H9 (cell line): ENCODE results near the gene PGA3. TPM values are rescaled to one million over a fixed set of nuclear protein-coding genes. Genes with fewer than 3 reads are reported as not detected.
"Not testable (repeated sequence)": the region's sequence is repeated elsewhere in the genome, so short reads cannot be mapped to it uniquely, and the experiment has no call there.

Experiments
- DNase-seq: peaks from one replicate; pipeline ENCODE4 v3.0.0-alpha.2; 2017
- H2AFZ ChIP-seq: one replicate; pipeline ENCODE4 v1.6.1; 2013; ENCODE audit warnings: mild to moderate bottlenecking, low read length, control low read depth, moderate library complexity
- H2AK5ac ChIP-seq: 2 replicates; pipeline ENCODE4 v1.6.1; 2013; ENCODE audit warnings: low read length, control low read depth, mixed read lengths; ENCODE audit not compliant: insufficient read length
- H2BK120ac ChIP-seq: one replicate; pipeline ENCODE4 v1.6.1; 2013; ENCODE audit warnings: low read depth, mild to moderate bottlenecking, low read length, control low read depth, inconsistent platforms; ENCODE audit not compliant: poor library complexity, severe bottlenecking
- H2BK12ac ChIP-seq: 2 replicates; pipeline ENCODE4 v1.6.1; 2013; ENCODE audit warnings: low read length, control low read depth, mixed read lengths, low read depth; ENCODE audit not compliant: insufficient read length
- H2BK15ac ChIP-seq: 2 replicates; pipeline ENCODE4 v1.6.1; 2013; ENCODE audit warnings: low read depth, low read length, control low read depth
- H2BK20ac ChIP-seq: one replicate; pipeline ENCODE4 v1.6.1; 2013; ENCODE audit warnings: low read depth, mild to moderate bottlenecking, low read length, control low read depth, inconsistent platforms; ENCODE audit not compliant: poor library complexity, severe bottlenecking
- H2BK5ac ChIP-seq: 2 replicates; pipeline ENCODE4 v1.6.1; 2013; ENCODE audit warnings: low read length, control low read depth, mixed read lengths; ENCODE audit not compliant: insufficient read length
- H3K14ac ChIP-seq: 2 replicates; pipeline ENCODE4 v1.6.1; 2013; ENCODE audit warnings: low read length, control low read depth; ENCODE audit not compliant: insufficient read depth
- H3K18ac ChIP-seq: 2 replicates; pipeline ENCODE4 v1.6.1; 2013; ENCODE audit warnings: low read depth, mild to moderate bottlenecking, mixed read lengths, low read length, control low read depth; ENCODE audit not compliant: insufficient read length
- H3K23ac ChIP-seq: 2 replicates; pipeline ENCODE4 v1.6.1; 2013; ENCODE audit warnings: low read length, control low read depth, mixed read lengths, low read depth; ENCODE audit not compliant: insufficient read length
- H3K23me2 ChIP-seq: 2 replicates; pipeline ENCODE4 v1.6.1; 2013; ENCODE audit warnings: low read depth, mild to moderate bottlenecking, mixed read lengths, low read length, control low read depth; ENCODE audit not compliant: insufficient read length, poor library complexity, severe bottlenecking
- H3K27ac ChIP-seq: 2 replicates; pipeline ENCODE4 v1.5.1; 2013; ENCODE audit warnings: low read length, control low read depth, mixed read lengths, low read depth; ENCODE audit not compliant: insufficient read length
- H3K27me3 ChIP-seq: 2 replicates; pipeline ENCODE4 v1.6.1; 2013; ENCODE audit warnings: low read length, control low read depth, inconsistent platforms; ENCODE audit not compliant: insufficient read depth
- H3K4ac ChIP-seq: 2 replicates; pipeline ENCODE4 v1.6.1; 2013; ENCODE audit warnings: low read depth, mild to moderate bottlenecking, control low read depth, inconsistent platforms, low read length, moderate library complexity
- H3K4me1 ChIP-seq: 2 replicates; pipeline ENCODE4 v1.6.1; 2013; ENCODE audit warnings: low read length, control low read depth, inconsistent platforms; ENCODE audit not compliant: insufficient read depth
- H3K4me2 ChIP-seq: 2 replicates; pipeline ENCODE4 v1.6.1; 2013; ENCODE audit warnings: low read length, control low read depth, mixed read lengths; ENCODE audit not compliant: insufficient read length, insufficient read depth
- H3K56ac ChIP-seq: 2 replicates; pipeline ENCODE4 v1.6.1; 2013; ENCODE audit warnings: low read depth, mild to moderate bottlenecking, mixed read lengths, low read length, control low read depth; ENCODE audit not compliant: insufficient read length
- H3K79me1 ChIP-seq: 2 replicates; pipeline ENCODE4 v1.6.1; 2013; ENCODE audit warnings: low read depth, mild to moderate bottlenecking, moderate library complexity, low read length, control low read depth, inconsistent platforms; ENCODE audit not compliant: insufficient read depth, poor library complexity, severe bottlenecking
- H3K79me2 ChIP-seq: 2 replicates; pipeline ENCODE4 v1.6.1; 2013; ENCODE audit warnings: low read length, control low read depth, inconsistent platforms; ENCODE audit not compliant: insufficient read depth
- H3K9ac ChIP-seq: 2 replicates; pipeline ENCODE4 v1.6.1; 2013; ENCODE audit warnings: low read length, control low read depth, mixed read lengths; ENCODE audit not compliant: insufficient read length; ENCODE audit errors: extremely low read depth
- H3K9me3 ChIP-seq: one replicate; pipeline ENCODE4 v1.6.1; 2013; ENCODE audit warnings: low read depth, low read length, inconsistent platforms; ENCODE audit not compliant: control insufficient read depth
- H3T11ph ChIP-seq: one replicate; pipeline ENCODE4 v1.6.1; 2013; ENCODE audit warnings: mild to moderate bottlenecking, low read length, control low read depth, inconsistent platforms
- H4K20me1 ChIP-seq: one replicate; pipeline ENCODE4 v1.6.1; 2013; ENCODE audit not compliant: control insufficient read depth, insufficient read length, insufficient read depth
- H4K5ac ChIP-seq: 2 replicates; pipeline ENCODE4 v1.6.1; 2013; ENCODE audit warnings: low read depth, mild to moderate bottlenecking, mixed read lengths, low read length, control low read depth; ENCODE audit not compliant: insufficient read length
- H4K8ac ChIP-seq: replicated peaks from 2 replicates; pipeline ENCODE4 v1.6.1; 2013; ENCODE audit warnings: low read length, control low read depth, mixed read lengths, low read depth; ENCODE audit not compliant: insufficient read length
- H4K91ac ChIP-seq: 2 replicates; pipeline ENCODE4 v1.6.1; 2013; ENCODE audit warnings: low read depth, mild to moderate bottlenecking, moderate library complexity, mixed read lengths, low read length, control low read depth; ENCODE audit not compliant: insufficient read length
- H3K27ac Mint-ChIP-seq, 3 experiments: 2 replicates in 2 of 3; 3 replicates in 1 of 3; pipeline ENCODE4 v1.8.0; 2020 to 2021; ENCODE audit warnings: mixed read lengths in 3 of 3, mild to moderate bottlenecking in 1 of 3, moderate library complexity in 1 of 3
- H3K27me3 Mint-ChIP-seq: 2 replicates; pipeline ENCODE4 v1.8.0; 2021; ENCODE audit warnings: low read depth, mild to moderate bottlenecking, moderate library complexity, mixed read lengths
- H3K36me3 Mint-ChIP-seq, 3 experiments: 2 replicates in 2 of 3; 3 replicates in 1 of 3; pipeline ENCODE4 v1.8.0; 2020 to 2021; ENCODE audit warnings: low read depth in 3 of 3, mixed read lengths in 3 of 3; ENCODE audit not compliant: insufficient read depth in 1 of 3
- H3K4me1 Mint-ChIP-seq, 2 experiments: 2 replicates each; pipeline ENCODE4 v1.8.0; 2020; ENCODE audit warnings: mixed read lengths in 2 of 2
- H3K4me3 Mint-ChIP-seq, 2 experiments: 2 replicates in 1 of 2; 3 replicates in 1 of 2; pipeline ENCODE4 v1.8.0; 2020 to 2021; ENCODE audit warnings: mild to moderate bottlenecking in 2 of 2, mixed read lengths in 2 of 2, moderate library complexity in 1 of 2
- H3K9me3 Mint-ChIP-seq, 2 experiments: 2 replicates in 1 of 2; 3 replicates in 1 of 2; pipeline ENCODE4 v1.8.0; 2020; ENCODE audit warnings: mild to moderate bottlenecking in 2 of 2, mixed read lengths in 2 of 2, moderate library complexity in 1 of 2
- WGBS: extraction: QIAGEN DNeasy Blood & Tissue Kit; methylation state at CpG from one replicate; pipeline ENCODE4 v1.1.7; 2013; ENCODE audit warnings: missing lambda C conversion rate, low lambda C conversion rate, mixed read lengths; ENCODE audit not compliant: insufficient read length; ENCODE audit errors: extremely low coverage; 5-methylcytosine and 5-hydroxymethylcytosine counted together
- total RNA-seq: library from RNA; stranded (reverse); gene quantifications from 2 replicates; pipeline ENCODE4 v1.2.1, GENCODE V29; 2021

The PGA3 gene
- total RNA-seq, 1 experiment from 2014 or later: not detected

DNA sequence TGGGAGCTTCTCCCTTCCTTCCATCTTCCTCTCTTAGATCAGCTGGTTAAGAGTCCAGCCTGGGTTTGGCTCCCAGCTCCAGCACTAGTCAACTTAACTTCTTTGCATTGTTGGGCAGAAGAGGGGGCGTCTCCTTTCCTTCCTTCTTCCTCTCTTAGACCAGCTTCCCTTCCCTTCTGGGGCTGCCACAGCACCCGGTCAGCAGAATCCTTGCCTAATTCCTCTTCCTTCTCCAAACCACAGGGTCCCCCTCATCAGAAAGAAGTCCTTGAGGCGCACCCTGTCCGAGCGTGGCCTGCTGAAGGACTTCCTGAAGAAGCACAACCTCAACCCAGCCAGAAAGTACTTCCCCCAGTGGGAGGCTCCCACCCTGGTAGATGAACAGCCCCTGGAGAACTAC lies 38.2 kb downstream of the PGA3 start:
- not testable (repeated sequence) for H4K8ac ChIP-seq, H3K36me3 Mint-ChIP-seq, H4K5ac ChIP-seq, H3K9me3 Mint-ChIP-seq, H2BK20ac ChIP-seq, H3K4ac ChIP-seq, H4K91ac ChIP-seq, H3K27me3 ChIP-seq, H2BK5ac ChIP-seq, H3K79me2 ChIP-seq, H3K4me1 Mint-ChIP-seq, H3K4me3 Mint-ChIP-seq, H3K18ac ChIP-seq, H3K4me1 ChIP-seq, H3K23ac ChIP-seq, DNase-seq, H3K79me1 ChIP-seq, H3K56ac ChIP-seq, H3K9me3 ChIP-seq, H3T11ph ChIP-seq, H2AFZ ChIP-seq, H3K9ac ChIP-seq, H2AK5ac ChIP-seq, H3K4me2 ChIP-seq, H3K27ac ChIP-seq, H2BK12ac ChIP-seq, H2BK15ac ChIP-seq, H3K14ac ChIP-seq, H3K27ac Mint-ChIP-seq, H3K27me3 Mint-ChIP-seq, H4K20me1 ChIP-seq, H3K23me2 ChIP-seq, H2BK120ac ChIP-seq
- WGBS: no CpG with 5 or more reads among the region's 5 CpGs

DNA sequence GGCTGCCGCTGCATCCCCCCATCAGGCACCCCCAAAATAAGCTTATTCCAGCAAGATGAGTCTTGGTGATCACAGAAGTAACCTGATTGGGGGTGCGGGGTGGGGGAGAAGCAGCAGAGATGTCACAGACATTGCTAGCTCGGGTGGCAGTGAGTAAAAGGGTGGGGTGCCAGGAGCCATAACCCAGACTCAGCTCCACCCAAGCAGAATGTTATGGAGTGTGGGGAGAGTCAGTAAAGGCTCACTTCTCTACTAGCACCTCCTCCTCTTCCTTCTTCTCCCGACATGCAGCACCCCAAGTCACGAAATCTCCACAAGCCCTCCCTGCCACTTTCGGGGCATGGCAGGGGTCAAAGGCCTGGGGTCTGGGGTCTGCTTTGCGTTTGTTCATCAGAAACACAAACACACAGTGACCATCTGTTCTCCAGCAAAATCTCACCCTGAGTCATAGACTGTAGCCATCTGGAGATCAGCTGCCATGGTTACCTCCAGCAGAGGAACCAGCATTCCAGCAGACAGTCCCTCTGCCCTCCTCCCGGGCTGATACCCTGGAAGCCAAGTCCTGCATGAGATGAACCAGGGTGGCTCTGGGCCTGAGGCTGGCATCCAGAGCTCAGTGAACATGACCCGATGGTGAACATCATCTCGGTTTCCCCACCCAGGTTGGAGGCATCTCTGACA lies 42.1 kb downstream of the PGA3 start:
- not testable (repeated sequence) for H3K4me3 Mint-ChIP-seq, H3K23ac ChIP-seq, H3K79me2 ChIP-seq, H3K27me3 ChIP-seq, DNase-seq, H3K79me1 ChIP-seq, H3K4me1 Mint-ChIP-seq, H2AFZ ChIP-seq, H3K9ac ChIP-seq, H3K36me3 Mint-ChIP-seq, H3K23me2 ChIP-seq, H3K18ac ChIP-seq, H3K14ac ChIP-seq, H3K27ac Mint-ChIP-seq, H3K9me3 ChIP-seq, H3K27me3 Mint-ChIP-seq, H3K4ac ChIP-seq, H4K8ac ChIP-seq, H4K5ac ChIP-seq, H2BK20ac ChIP-seq, H4K91ac ChIP-seq, H3K4me2 ChIP-seq, H2BK15ac ChIP-seq, H2AK5ac ChIP-seq, H2BK5ac ChIP-seq, H3K56ac ChIP-seq, H3K27ac ChIP-seq, H4K20me1 ChIP-seq, H3K9me3 Mint-ChIP-seq, H3K4me1 ChIP-seq, H2BK12ac ChIP-seq, H2BK120ac ChIP-seq, H3T11ph ChIP-seq
- no CpG with 5 or more reads among the region's 10 CpGs for WGBS
